Erythroblast (primary cell): Measurements from ENCODE around the gene MYO16.

Experiments used
- DNase-seq, 2 experiments: peaks; one replicate each; lab custom pipeline; 2025; lab: John Stamatoyannopoulos, UW
- GATA1 ChIP-seq: IDR thresholded peaks from 2 replicates; pipeline ENCODE4 v1.6.1; 2011; ENCODE audit warnings: low read depth, mild to moderate bottlenecking, control low read depth, low read length, moderate library complexity
- POLR2A ChIP-seq: IDR thresholded peaks from 2 replicates; pipeline ENCODE4 v1.6.1; 2011; ENCODE audit warnings: mild to moderate bottlenecking, low read length

MYO16 gene

GRCh38 chr13:109154146-109154545 lies 524.7 kb downstream of the MYO16 start:
- DNase-seq: no peak
- no peak for TF ChIP-seq GATA1
- no peak for TF ChIP-seq POLR2A

GRCh38 chr13:109154546-109154945 lies 525.1 kb downstream of the MYO16 start:
- no peak for DNase-seq
- TF ChIP-seq POLR2A: no peak
- TF ChIP-seq GATA1: no peak

GRCh38 chr13:109154966-109155761 lies 525.8 kb downstream of the MYO16 start:
- DNase-seq: no peak
- TF ChIP-seq GATA1 (no peak), POLR2A (no peak)

GRCh38 chr13:109156181-109156935 lies 526.9 kb downstream of the MYO16 start:
- TF ChIP-seq POLR2A (no peak), GATA1 (no peak)
- DNase-seq: no peak

GRCh38 chr13:109157275-109157674 lies 527.9 kb downstream of the MYO16 start:
- DNase-seq: no peak
- TF ChIP-seq GATA1 (no peak), POLR2A (no peak)

GRCh38 chr13:109158383-109158782 lies 529.0 kb downstream of the MYO16 start:
- no peak for TF ChIP-seq GATA1
- TF ChIP-seq POLR2A: no peak
- DNase-seq: no peak

- no peak for TF ChIP-seq POLR2A
- no peak for TF ChIP-seq GATA1
- DNase-seq: no peak
Measured at GRCh38 chr13:109159650-109160309, 530.4 kb downstream of the MYO16 start.

GRCh38 chr13:109160357-109160756 lies 530.9 kb downstream of the MYO16 start:
- TF ChIP-seq POLR2A (no peak), GATA1 (no peak)

GRCh38 chr13:109160887-109161669 lies 531.7 kb downstream of the MYO16 start:
- DNase-seq: no peak
- TF ChIP-seq POLR2A (no peak), GATA1 (no peak)

More at GRCh38 chr13:109160357-109160756, 530.9 kb downstream of the MYO16 start:
- DNase-seq: no peak

GRCh38 chr13:109162248-109163036 lies 533.0 kb downstream of the MYO16 start:
- DNase-seq: no peak
- no peak for TF ChIP-seq POLR2A
- TF ChIP-seq GATA1: no peak

- TF ChIP-seq POLR2A (no peak), GATA1 (no peak)
- DNase-seq: no peak
Measured at GRCh38 chr13:109163037-109163379, 533.6 kb downstream of the MYO16 start.

GRCh38 chr13:109165417-109165904 lies 536.0 kb downstream of the MYO16 start:
- no peak for DNase-seq
- TF ChIP-seq POLR2A: no peak
- no peak for TF ChIP-seq GATA1
